ENCODE results near the gene GRIK3. TPM values are rescaled to one million over a fixed set of nuclear protein-coding genes. Genes with fewer than 3 reads are reported as not detected.

The GRIK3 gene
- polyA plus RNA-seq, 1 experiment = not detected

GRCh38 chr1:37035796-37036666 is 1.7 kb upstream of the GRIK3 start:
- ChIA-PET CTCF (no interaction called here), POLR2A (no interaction called here)
- Histone ChIP-seq H3K4me3 (ENCODE audit: low read depth, low read length) (no peak overlapping the region), H3K27ac (ENCODE audit: low read depth, low read length) (no peak overlapping the region), H3K27me3 (ENCODE audit: control insufficient read depth, insufficient read depth, low read length) (peaks cover 51% of the 10 kb centered on the region), H3K9me3 (ENCODE audit: control insufficient read depth, insufficient read depth, low read length) (no peaks in the 10 kb centered on the region)
- no peak for DNase-seq (ENCODE audit: low read depth, low spot score)
- TF ChIP-seq CTCF (IDR thresholded peaks at IDR 0.05; ENCODE audit: low read depth, low read length) = no peak

GRCh38 chr1:37035014-37035691 is 838 bp upstream of the GRIK3 start:
- H3K9me3 ChIP-seq (ENCODE audit: control insufficient read depth, insufficient read depth, low read length) = no peaks in the 10 kb centered on the region
- no peak overlapping the region for H3K27ac ChIP-seq (ENCODE audit: low read depth, low read length)
- peaks cover 54% of the 10 kb centered on the region for H3K27me3 ChIP-seq (ENCODE audit: control insufficient read depth, insufficient read depth, low read length)
- POLR2A ChIA-PET = no interaction called here
- no peak for DNase-seq (ENCODE audit: low read depth, low spot score)
- CTCF ChIA-PET = no interaction called here
- H3K4me3 ChIP-seq (ENCODE audit: low read depth, low read length) = no peak overlapping the region
- no peak for TF ChIP-seq CTCF (IDR thresholded peaks at IDR 0.05; ENCODE audit: low read depth, low read length)

- POLR2A ChIA-PET = no interaction called here
- Histone ChIP-seq H3K27me3 (ENCODE audit: control insufficient read depth, insufficient read depth, low read length) (peaks cover 56% of the 10 kb centered on the region), H3K27ac (ENCODE audit: low read depth, low read length) (no peak overlapping the region), H3K4me3 (ENCODE audit: low read depth, low read length) (no peak overlapping the region), H3K9me3 (ENCODE audit: control insufficient read depth, insufficient read depth, low read length) (no peaks in the 10 kb centered on the region)
- DNase-seq (ENCODE audit: low read depth, low spot score) = no peak
- no peak for TF ChIP-seq CTCF (IDR thresholded peaks at IDR 0.05; ENCODE audit: low read depth, low read length)
- CTCF ChIA-PET = no interaction called here
Observed at GRCh38 chr1:37033355-37034101, 787 bp downstream of the GRIK3 start.

- H3K27ac ChIP-seq (ENCODE audit: low read depth, low read length) = no peak overlapping the region
- no peak for DNase-seq (ENCODE audit: low read depth, low spot score)
- ChIA-PET CTCF (no interaction called here), POLR2A (no interaction called here)
- H3K4me3 ChIP-seq (ENCODE audit: low read depth, low read length) = no peak overlapping the region
- no peak for TF ChIP-seq CTCF (IDR thresholded peaks at IDR 0.05; ENCODE audit: low read depth, low read length)
- H3K9me3 ChIP-seq (ENCODE audit: control insufficient read depth, insufficient read depth, low read length) = no peaks in the 10 kb centered on the region
- peaks cover 52% of the 10 kb centered on the region for H3K27me3 ChIP-seq (ENCODE audit: control insufficient read depth, insufficient read depth, low read length)
Observed at GRCh38 chr1:37032660-37033354, 1.5 kb downstream of the GRIK3 start.

Measured in AG04450 (cell line).